GM12891 (cell line): ENCODE data around the gene ATP2B2.

Source experiments
- PAX5 ChIP-seq: IDR thresholded peaks from 2 replicates; pipeline ENCODE4 v1.6.1; 2011; ENCODE audit warnings: low read length, moderate library complexity, mild to moderate bottlenecking; ENCODE audit not compliant: insufficient read depth, severe bottlenecking
- POLR2A ChIP-seq: IDR thresholded peaks from 2 replicates; pipeline ENCODE4 v1.6.1; 2011; ENCODE audit warnings: low read depth, low read length, control low read depth
- POLR2AphosphoS5 ChIP-seq: IDR thresholded peaks from 2 replicates; pipeline ENCODE4 v1.6.1; 2011; ENCODE audit warnings: low read depth, low read length, control low read depth
- POU2F2 ChIP-seq: IDR thresholded peaks from 2 replicates; pipeline ENCODE4 v1.6.1; 2011; ENCODE audit warnings: low read depth, mild to moderate bottlenecking, control low read depth, low read length, moderate library complexity
- TAF1 ChIP-seq: IDR thresholded peaks from 2 replicates; pipeline ENCODE4 v1.6.1; 2011; ENCODE audit warnings: low read depth, low read length, control low read depth

DNA sequence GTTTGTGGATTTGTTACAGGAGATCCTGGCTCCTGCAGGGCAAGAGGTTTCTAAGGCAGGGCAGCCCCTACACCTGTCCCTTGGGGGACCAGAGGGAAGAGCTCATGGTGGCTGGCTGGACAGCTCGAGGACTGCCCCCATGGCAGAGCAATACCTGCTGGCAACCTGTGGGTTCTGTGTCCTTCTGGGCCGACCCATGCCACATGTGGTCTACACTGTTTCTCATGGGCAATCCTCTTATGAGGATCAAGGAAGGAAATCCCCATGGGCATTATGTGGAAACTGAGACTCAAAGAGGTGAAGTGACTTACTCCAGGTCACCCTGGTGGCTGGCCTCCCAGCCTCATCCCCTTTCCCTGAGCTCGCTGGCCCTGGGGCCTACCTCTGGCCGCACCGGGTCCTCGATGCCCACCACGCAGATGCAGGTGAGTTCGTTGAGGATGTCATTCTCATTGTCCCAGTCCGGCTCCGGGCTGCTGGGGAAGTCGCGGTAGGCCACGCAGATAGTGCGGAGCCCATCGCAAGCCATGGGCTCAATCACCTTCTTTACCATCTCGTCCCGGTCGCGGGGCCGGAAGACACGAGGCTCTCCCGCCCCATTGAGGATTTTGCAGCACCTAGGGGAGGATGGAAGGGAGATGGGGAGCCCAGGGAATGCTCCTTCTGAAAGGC lies 146.9 kb downstream of the ATP2B2 start:
- TF ChIP-seq POU2F2 (no peak), POLR2A (no peak), PAX5 (no peak), TAF1 (no peak), POLR2AphosphoS5 (no peak)
